Ascending aorta (tissue), 2 donors: ENCODE data around the gene CLBA1. TPM values are rescaled to one million over a fixed set of nuclear protein-coding genes. Genes with fewer than 3 reads are reported as not detected.

Source experiments
- DNase-seq, 2 donors: peaks; one replicate each; pipeline ENCODE4 v3.0.0-alpha.2; 2019; ENCODE audit warnings: low spot score in 2 of 2
- H3K27ac ChIP-seq, 2 donors: fragments of 200-600 bp; sonication (generic); one replicate each; pipeline ENCODE4 v1.5.1; 2016 to 2017; ENCODE audit warnings: mild to moderate bottlenecking in 1 of 2
- H3K27me3 ChIP-seq: fragments of 200-600 bp; sonication (generic); one replicate; pipeline ENCODE4 v1.5.1; 2017
- H3K36me3 ChIP-seq, 2 donors: fragments of 200-600 bp; sonication (generic); one replicate each; pipeline ENCODE4 v1.5.1; 2016
- H3K4me1 ChIP-seq, 2 donors: fragments of 200-600 bp; sonication (generic); one replicate each; pipeline ENCODE4 v1.5.1; 2016 to 2017; ENCODE audit warnings: mild to moderate bottlenecking in 1 of 2
- H3K4me3 ChIP-seq, 2 donors: fragments of 200-600 bp; sonication (generic); one replicate each; pipeline ENCODE4 v1.5.1; 2016 to 2017; ENCODE audit warnings: mild to moderate bottlenecking in 1 of 2
- H3K9me3 ChIP-seq, 2 donors: fragments of 200-600 bp; sonication (generic); one replicate each; pipeline ENCODE4 v1.5.1; 2016
- CTCF ChIP-seq, 3 experiments: fragments of 200-600 bp in 2 of 3; fragments of 450-650 bp in 1 of 3; sonication (generic) in 2 of 3; IDR thresholded peaks; one replicate each; pipeline ENCODE4 v1.5.1; 2016 to 2019; ENCODE audit warnings: antibody characterized with exemption in 3 of 3, mild to moderate bottlenecking in 1 of 3, moderate library complexity in 1 of 3
- intact Hi-C: fragments of 100-400 bp; cut with DNase I; formaldehyde crosslinking; loops from one replicate; pipeline ENCODE4 v1.15.1; 2023
- total RNA-seq: library from RNA; depleted of rRNA; stranded (reverse); fragments of >200 nt; gene quantifications from one replicate; pipeline ENCODE4 v1.1.0, GENCODE V29; 2016

Gene CLBA1
- total RNA-seq, 1 donor from 2014 or later: 18.1 TPM

- H3K9me3 ChIP-seq: no peaks in the 10 kb centered on the region
- H3K36me3 ChIP-seq: no peaks in the 10 kb centered on the region
- no peak overlapping the region for H3K4me3 ChIP-seq
- intact Hi-C loops: loop anchor here (2.0 kb wide), 1 partner anchor 31 kb away; no protein-coding TSS in a partner anchor
- no peak for TF ChIP-seq CTCF (IDR thresholded peaks at IDR 0.05)
- H3K27me3 ChIP-seq: no peaks in the 10 kb centered on the region
- peaks cover 15 to 25% of the 10 kb centered on the region in 2 donors for H3K4me1 ChIP-seq
- no peak for DNase-seq
- peak overlapping the region; percentile 80 to 92 for H3K27ac ChIP-seq
Observed at GRCh38 chr14:104965561-104966231, 19.9 kb upstream of the CLBA1 start.

GRCh38 chr14:104966261-104966865 lies 19.2 kb upstream of the CLBA1 start:
- no peak for TF ChIP-seq CTCF (IDR thresholded peaks at IDR 0.05)
- Histone ChIP-seq H3K27me3 (no peaks in the 10 kb centered on the region), H3K36me3 (no peaks in the 10 kb centered on the region), H3K4me1 (peaks cover 15 to 28% of the 10 kb centered on the region in 2 donors), H3K9me3 (no peaks in the 10 kb centered on the region), H3K4me3 (peak overlapping the region in 1 of 2 donors; percentile 62), H3K27ac (peak overlapping the region; percentile 80 to 92)
- DNase-seq: no peak
- intact Hi-C loops: loop anchor here (2.0 kb wide), 1 partner anchor 32 kb away; no protein-coding TSS in a partner anchor

GRCh38 chr14:104966981-104967385 lies 18.6 kb upstream of the CLBA1 start:
- H3K4me1 ChIP-seq: peaks cover 15 to 31% of the 10 kb centered on the region in 2 donors
- H3K27ac ChIP-seq: peak overlapping the region; percentile 80 to 92
- H3K27me3 ChIP-seq: no peaks in the 10 kb centered on the region
- TF ChIP-seq CTCF (IDR thresholded peaks at IDR 0.05): no peak
- intact Hi-C loops: loop anchor here (2.0 kb wide), 1 partner anchor 32 kb away; no protein-coding TSS in a partner anchor
- H3K9me3 ChIP-seq: no peaks in the 10 kb centered on the region
- no peak for DNase-seq
- H3K4me3 ChIP-seq: peak overlapping the region in 1 of 2 donors; percentile 62
- no peaks in the 10 kb centered on the region for H3K36me3 ChIP-seq

GRCh38 chr14:104967386-104968152 lies 18.0 kb upstream of the CLBA1 start:
- Histone ChIP-seq H3K27ac (peak overlapping the region; percentile 80 to 92), H3K36me3 (no peaks in the 10 kb centered on the region), H3K9me3 (no peaks in the 10 kb centered on the region), H3K4me1 (peaks cover 19 to 35% of the 10 kb centered on the region in 2 donors), H3K27me3 (no peaks in the 10 kb centered on the region), H3K4me3 (peak overlapping the region; percentile 11 to 62)
- peak in 1 of 3 experiments; percentile 6 for TF ChIP-seq CTCF (IDR thresholded peaks at IDR 0.05)
- intact Hi-C loops: loop anchor here (2.0 kb wide), 1 partner anchor 33 kb away; no protein-coding TSS in a partner anchor
- DNase-seq: peak; percentile 55 to 81

- intact Hi-C loops: no loop called here
- Histone ChIP-seq H3K4me3 (peak overlapping the region; percentile 11 to 62), H3K4me1 (peaks cover 23 to 40% of the 10 kb centered on the region in 2 donors)
Observed at GRCh38 chr14:104968153-104968527, 17.4 kb upstream of the CLBA1 start.

More at GRCh38 chr14:104968153-104968527, 17.4 kb upstream of the CLBA1 start:
- H3K9me3 ChIP-seq: no peaks in the 10 kb centered on the region
- peak overlapping the region; percentile 80 to 92 for H3K27ac ChIP-seq
- no peaks in the 10 kb centered on the region for H3K27me3 ChIP-seq
- H3K36me3 ChIP-seq: no peaks in the 10 kb centered on the region
- TF ChIP-seq CTCF (IDR thresholded peaks at IDR 0.05): no peak
- DNase-seq: peak in 1 of 2 donors; percentile 85
